ENCODE results near the gene GLB1L. TPM values are rescaled to one million over a fixed set of nuclear protein-coding genes. Genes with fewer than 3 reads are reported as not detected.
A peak's percentile ranks its signal among the peaks of the same experiment; 100 is the strongest.

The GLB1L gene
- polyA plus RNA-seq, 1 of the 3 experiments (the other 2 are of a cell fraction) = 11.7 TPM

DNA sequence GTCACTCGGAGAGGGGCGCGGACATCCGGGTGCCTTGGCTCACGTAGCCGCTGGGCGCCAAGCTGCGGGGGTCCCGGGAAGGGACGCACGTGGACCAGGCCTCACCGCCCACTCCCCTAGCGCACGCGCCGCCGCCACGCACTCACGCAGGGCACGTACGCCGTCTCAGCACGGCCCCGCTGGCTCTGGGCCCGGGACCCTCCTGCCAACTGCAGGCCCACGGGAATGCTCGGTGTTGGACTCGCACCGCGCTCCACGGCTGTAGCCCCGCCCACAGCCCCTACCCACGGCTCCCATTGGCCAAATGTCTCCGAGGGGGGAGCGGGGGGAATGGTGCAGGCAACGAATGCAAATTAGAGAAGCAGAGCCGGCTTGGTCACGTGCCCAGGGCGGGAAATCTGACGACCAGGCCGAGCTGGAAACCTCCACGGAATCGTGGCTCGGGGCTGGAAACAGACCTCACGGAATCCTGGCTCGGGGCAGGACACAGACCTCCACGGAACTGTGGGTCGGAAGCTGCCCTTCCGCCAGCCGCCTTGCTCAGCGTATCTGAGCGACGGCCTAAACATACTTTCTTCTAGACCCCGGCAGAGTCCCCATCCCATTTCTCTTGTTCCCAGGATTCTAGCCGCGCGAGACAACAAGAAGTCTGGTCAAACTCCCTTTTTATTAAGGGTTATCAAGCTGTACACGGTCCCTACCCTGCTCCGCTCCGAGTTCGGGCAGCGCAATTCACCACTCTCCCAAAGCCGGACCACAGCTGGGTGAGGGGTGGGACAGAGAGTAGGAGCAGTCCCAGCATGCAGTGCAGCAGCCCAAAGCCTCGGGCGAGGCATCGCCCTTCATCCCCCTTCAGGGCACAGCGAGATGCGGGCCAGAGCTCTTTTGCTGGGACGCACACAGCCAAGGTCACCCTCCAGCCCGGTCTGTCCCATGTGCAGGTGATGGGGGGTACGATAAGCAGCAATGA is 26.2 kb downstream of the GLB1L start, which contains the start of gene ABCB6:
ABCB6 (minus strand) TSS at position 227 of the 970 bp plus-strand sequence. CDS start 285 bp downstream, outside the sequence.
- ChIA-PET POLR2A (interaction anchor here (0.9 to 4.0 kb wide), 10 partner anchors 11 to 76 kb away, joined by 3 to 52 read pairs (median 6); partner anchors contain the start of genes ANKZF1, ATG9A, CNPPD1 and DNAJB2), CTCF (interaction anchor here (0.8 to 4.7 kb wide), 12 partner anchors 10 to 223 kb away, joined by 3 to 26 read pairs (median 4); partner anchors contain the start of genes ANKZF1, ATG9A, DNAJB2 and NHEJ1)
- H3K9me3 ChIP-seq = no peaks in the 10 kb centered on the region
- H3K9ac ChIP-seq = peak within 1 kb of the TSS; percentile 70
- H2AFZ ChIP-seq (ENCODE audit: low read depth) = peak within 1 kb of the TSS; percentile 56; the same call in 1 of the 2 replicates
- 53% methylated on average over 20 of the region's 71 CpGs for WGBS (ENCODE audit: low lambda C conversion rate)
- no peaks in the 10 kb centered on the region for H4K20me1 ChIP-seq (ENCODE audit: insufficient read depth)
- no peaks in the 10 kb centered on the region for H3K27me3 ChIP-seq (ENCODE audit: insufficient read depth)
- H3F3A ChIP-seq (replicated peaks; ENCODE audit: insufficient read depth) = peaks cover 27% of the 10 kb centered on the region
- peak within 1 kb of the TSS; percentile 60 to 70 for H3K4me3 ChIP-seq (ENCODE audit: low read depth in 2 of 2, low read length in 1 of 2)
- H3K36me3 ChIP-seq (replicated peaks in 1 of 2; ENCODE audit: control insufficient read depth in 1 of 2, insufficient read depth in 2 of 2, low read length in 1 of 2) = peaks cover 21 to 52% of the 10 kb centered on the region in 2 experiments
- DNase-seq = peak; percentile 98
- H3K4me1 ChIP-seq (ENCODE audit: control insufficient read depth in 1 of 2, insufficient read depth in 2 of 2, low read depth in 1 of 2, low read length in 1 of 2) = peaks cover 5 to 30% of the 10 kb centered on the region in 2 experiments; a peak in 3 of 4 replicates
- peak within 1 kb of the TSS; percentile 100 for H3K4me2 ChIP-seq
- no peaks in the 10 kb centered on the region for H3K9me2 ChIP-seq
- H3K79me2 ChIP-seq (ENCODE audit: insufficient read depth) = no peaks in the 10 kb centered on the region
- H3K27ac ChIP-seq (ENCODE audit: low read depth in 2 of 2, low read length in 1 of 2) = peak within 1 kb of the TSS; percentile 87 to 99
- TF ChIP-seq, protein P1, sequence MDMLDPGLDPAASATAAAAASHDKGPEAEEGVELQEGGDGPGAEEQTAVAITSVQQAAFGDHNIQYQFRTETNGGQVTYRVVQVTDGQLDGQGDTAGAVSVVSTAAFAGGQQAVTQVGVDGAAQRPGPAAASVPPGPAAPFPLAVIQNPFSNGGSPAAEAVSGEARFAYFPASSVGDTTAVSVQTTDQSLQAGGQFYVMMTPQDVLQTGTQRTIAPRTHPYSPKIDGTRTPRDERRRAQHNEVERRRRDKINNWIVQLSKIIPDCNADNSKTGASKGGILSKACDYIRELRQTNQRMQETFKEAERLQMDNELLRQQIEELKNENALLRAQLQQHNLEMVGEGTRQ (IDR thresholded peaks at IDR 0.05; ENCODE audit: borderline replicate concordance, low read depth, low read length) = peak; percentile 87
- TF ChIP-seq NFIC (IDR thresholded peaks at IDR 0.05; ENCODE audit: borderline replicate concordance) (no peak), USF1 (IDR thresholded peaks at IDR 0.05; ENCODE audit: borderline replicate concordance, low read depth) (peak; percentile 97), NRF1 (IDR thresholded peaks at IDR 0.05; ENCODE audit: low read depth, low read length) (peak; percentile 46), CTCF (IDR thresholded peaks at IDR 0.05) (no peak), SIN3A (IDR thresholded peaks at IDR 0.05; ENCODE audit: borderline replicate concordance, low read depth, low read length) (peak; percentile 67), JUND (IDR thresholded peaks at IDR 0.05) (no peak), RFX5 (IDR thresholded peaks at IDR 0.05; ENCODE audit: low read length) (no peak), RAD21 (IDR thresholded peaks at IDR 0.05; ENCODE audit: low read length) (no peak), TAF1 (IDR thresholded peaks at IDR 0.05; ENCODE audit: borderline replicate concordance, low read depth, low read length) (peak; percentile 57; the same call in 1 of the 2 replicates), GABPA (IDR thresholded peaks at IDR 0.05; ENCODE audit: low read depth) (no peak), MXI1 (IDR thresholded peaks at IDR 0.05; ENCODE audit: low read depth, low read length) (peak; percentile 93), CHD2 (IDR thresholded peaks at IDR 0.05; ENCODE audit: low read length, partially characterized antibody) (peak; percentile 45), RCOR1 (IDR thresholded peaks at IDR 0.05; ENCODE audit: low read length) (0 out of 2 replicates have a peak, but pooled peaks have one; percentile 32), POLR2AphosphoS5 (IDR thresholded peaks at IDR 0.05; ENCODE audit: low read depth, low read length) (peak; percentile 77), SMC3 (IDR thresholded peaks at IDR 0.05; ENCODE audit: low read depth, low read length) (no peak), TEAD4 (IDR thresholded peaks at IDR 0.05; ENCODE audit: borderline replicate concordance, insufficient read depth) (no peak), MAX (IDR thresholded peaks at IDR 0.05; ENCODE audit: low read depth) (peak; percentile 93)
- TF ChIP-seq, protein P2, sequence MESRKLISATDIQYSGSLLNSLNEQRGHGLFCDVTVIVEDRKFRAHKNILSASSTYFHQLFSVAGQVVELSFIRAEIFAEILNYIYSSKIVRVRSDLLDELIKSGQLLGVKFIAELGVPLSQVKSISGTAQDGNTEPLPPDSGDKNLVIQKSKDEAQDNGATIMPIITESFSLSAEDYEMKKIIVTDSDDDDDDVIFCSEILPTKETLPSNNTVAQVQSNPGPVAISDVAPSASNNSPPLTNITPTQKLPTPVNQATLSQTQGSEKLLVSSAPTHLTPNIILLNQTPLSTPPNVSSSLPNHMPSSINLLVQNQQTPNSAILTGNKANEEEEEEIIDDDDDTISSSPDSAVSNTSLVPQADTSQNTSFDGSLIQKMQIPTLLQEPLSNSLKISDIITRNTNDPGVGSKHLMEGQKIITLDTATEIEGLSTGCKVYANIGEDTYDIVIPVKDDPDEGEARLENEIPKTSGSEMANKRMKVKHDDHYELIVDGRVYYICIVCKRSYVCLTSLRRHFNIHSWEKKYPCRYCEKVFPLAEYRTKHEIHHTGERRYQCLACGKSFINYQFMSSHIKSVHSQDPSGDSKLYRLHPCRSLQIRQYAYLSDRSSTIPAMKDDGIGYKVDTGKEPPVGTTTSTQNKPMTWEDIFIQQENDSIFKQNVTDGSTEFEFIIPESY (IDR thresholded peaks at IDR 0.05; ENCODE audit: borderline replicate concordance, low read depth) = 0 out of 2 replicates have a peak, but pooled peaks have one; percentile 12
- TF ChIP-seq, protein P3, sequence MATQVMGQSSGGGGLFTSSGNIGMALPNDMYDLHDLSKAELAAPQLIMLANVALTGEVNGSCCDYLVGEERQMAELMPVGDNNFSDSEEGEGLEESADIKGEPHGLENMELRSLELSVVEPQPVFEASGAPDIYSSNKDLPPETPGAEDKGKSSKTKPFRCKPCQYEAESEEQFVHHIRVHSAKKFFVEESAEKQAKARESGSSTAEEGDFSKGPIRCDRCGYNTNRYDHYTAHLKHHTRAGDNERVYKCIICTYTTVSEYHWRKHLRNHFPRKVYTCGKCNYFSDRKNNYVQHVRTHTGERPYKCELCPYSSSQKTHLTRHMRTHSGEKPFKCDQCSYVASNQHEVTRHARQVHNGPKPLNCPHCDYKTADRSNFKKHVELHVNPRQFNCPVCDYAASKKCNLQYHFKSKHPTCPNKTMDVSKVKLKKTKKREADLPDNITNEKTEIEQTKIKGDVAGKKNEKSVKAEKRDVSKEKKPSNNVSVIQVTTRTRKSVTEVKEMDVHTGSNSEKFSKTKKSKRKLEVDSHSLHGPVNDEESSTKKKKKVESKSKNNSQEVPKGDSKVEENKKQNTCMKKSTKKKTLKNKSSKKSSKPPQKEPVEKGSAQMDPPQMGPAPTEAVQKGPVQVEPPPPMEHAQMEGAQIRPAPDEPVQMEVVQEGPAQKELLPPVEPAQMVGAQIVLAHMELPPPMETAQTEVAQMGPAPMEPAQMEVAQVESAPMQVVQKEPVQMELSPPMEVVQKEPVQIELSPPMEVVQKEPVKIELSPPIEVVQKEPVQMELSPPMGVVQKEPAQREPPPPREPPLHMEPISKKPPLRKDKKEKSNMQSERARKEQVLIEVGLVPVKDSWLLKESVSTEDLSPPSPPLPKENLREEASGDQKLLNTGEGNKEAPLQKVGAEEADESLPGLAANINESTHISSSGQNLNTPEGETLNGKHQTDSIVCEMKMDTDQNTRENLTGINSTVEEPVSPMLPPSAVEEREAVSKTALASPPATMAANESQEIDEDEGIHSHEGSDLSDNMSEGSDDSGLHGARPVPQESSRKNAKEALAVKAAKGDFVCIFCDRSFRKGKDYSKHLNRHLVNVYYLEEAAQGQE (IDR thresholded peaks at IDR 0.05; ENCODE audit: low read depth, low read length) = 0 out of 2 replicates have a peak, but pooled peaks have one; percentile 30
